Activated naive CD4-positive, alpha-beta T cell treated with anti-CD3 and anti-CD28 coated beads for 36 hours (primary cell): Measurements from ENCODE around the gene NES. TPM values are rescaled to one million over a fixed set of nuclear protein-coding genes. Genes with fewer than 3 reads are reported as not detected.

Source experiments
- CTCF ChIA-PET: fragments of 350-600 bp; sonication (Branson Sonifier 250); formaldehyde crosslinking; loops from one replicate; lab custom pipeline; 2021; ENCODE audit warnings: antibody characterized with exemption; lab: Charles Lee
- DNase-seq: peaks from one replicate; pipeline ENCODE4 v3.0.0-alpha.2; 2020
- H3K27ac Mint-ChIP-seq: one replicate; pipeline ENCODE4 v1.8.0; 2021; ENCODE audit warnings: mild to moderate bottlenecking, mixed read lengths
- H3K27me3 Mint-ChIP-seq: one replicate; pipeline ENCODE4 v1.8.0; 2021; ENCODE audit warnings: low read depth, mixed read lengths
- H3K36me3 Mint-ChIP-seq: one replicate; pipeline ENCODE4 v1.8.0; 2021; ENCODE audit warnings: low read depth, mixed read lengths
- H3K4me1 Mint-ChIP-seq: one replicate; pipeline ENCODE4 v1.8.0; 2021; ENCODE audit warnings: low read depth, mixed read lengths
- H3K4me3 Mint-ChIP-seq: one replicate; pipeline ENCODE4 v1.8.0; 2021; ENCODE audit warnings: mild to moderate bottlenecking, moderate library complexity, mixed read lengths
- H3K9me3 Mint-ChIP-seq: one replicate; pipeline ENCODE4 v1.8.0; 2021; ENCODE audit warnings: mixed read lengths
- intact Hi-C: fragments of 100-400 bp; cut with micrococcal nuclease; formaldehyde crosslinking; loops from one replicate; pipeline ENCODE4 v1.15.1; 2023
- total RNA-seq, 2 experiments: library from RNA; stranded (reverse); gene quantifications; one replicate each; pipeline ENCODE4 v1.2.3, GENCODE V29; 2021

The NES gene
- total RNA-seq, 2 experiments from 2014 or later: not detected

DNA sequence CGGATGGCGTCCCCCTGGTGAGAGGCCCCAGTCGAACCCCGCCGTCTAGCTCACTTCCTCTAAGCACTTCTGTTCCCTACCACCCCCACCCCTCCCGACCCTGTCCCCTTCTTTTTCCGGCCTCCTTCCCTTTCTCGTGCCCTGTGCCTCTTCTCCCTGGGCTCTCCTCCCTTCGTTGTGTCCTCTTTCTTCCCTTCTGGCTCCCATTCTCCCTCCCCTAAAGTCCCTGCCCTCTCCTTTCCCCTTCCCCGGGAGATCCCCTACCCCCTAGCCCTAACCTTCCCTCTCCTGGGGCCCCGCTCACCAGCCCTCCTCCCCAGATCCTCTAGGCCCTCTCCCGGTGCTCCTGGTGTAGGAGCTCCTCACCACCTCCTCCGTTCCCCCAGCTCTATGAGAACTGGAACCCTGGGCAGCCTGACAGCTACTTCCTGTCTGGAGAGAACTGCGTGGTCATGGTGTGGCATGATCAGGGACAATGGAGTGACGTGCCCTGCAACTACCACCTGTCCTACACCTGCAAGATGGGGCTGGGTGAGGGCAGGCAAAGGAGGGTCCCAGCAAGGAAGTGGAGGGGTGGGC lies 19.4 kb downstream of the NES start:
- peaks cover 51% of the 10 kb centered on the region for H3K27me3 Mint-ChIP-seq
- H3K4me1 Mint-ChIP-seq: peaks cover 44% of the 10 kb centered on the region
- CTCF ChIA-PET: interaction anchor here (0.6 to 8.4 kb wide), 17 partner anchors 9 to 223 kb away, joined by 3 to 168 read pairs (median 7); partner anchors contain the start of genes BCAN, CRABP2, HAPLN2 and ISG20L2
- no peaks in the 10 kb centered on the region for H3K36me3 Mint-ChIP-seq
- intact Hi-C loops: loop anchor here (1.0 kb wide), 2 partner anchors 32 to 74 kb away; no protein-coding TSS in a partner anchor
- no peak for DNase-seq
- H3K27ac Mint-ChIP-seq: no peak overlapping the region
- peak overlapping the region; percentile 44 for H3K4me3 Mint-ChIP-seq
- no peaks in the 10 kb centered on the region for H3K9me3 Mint-ChIP-seq

DNA sequence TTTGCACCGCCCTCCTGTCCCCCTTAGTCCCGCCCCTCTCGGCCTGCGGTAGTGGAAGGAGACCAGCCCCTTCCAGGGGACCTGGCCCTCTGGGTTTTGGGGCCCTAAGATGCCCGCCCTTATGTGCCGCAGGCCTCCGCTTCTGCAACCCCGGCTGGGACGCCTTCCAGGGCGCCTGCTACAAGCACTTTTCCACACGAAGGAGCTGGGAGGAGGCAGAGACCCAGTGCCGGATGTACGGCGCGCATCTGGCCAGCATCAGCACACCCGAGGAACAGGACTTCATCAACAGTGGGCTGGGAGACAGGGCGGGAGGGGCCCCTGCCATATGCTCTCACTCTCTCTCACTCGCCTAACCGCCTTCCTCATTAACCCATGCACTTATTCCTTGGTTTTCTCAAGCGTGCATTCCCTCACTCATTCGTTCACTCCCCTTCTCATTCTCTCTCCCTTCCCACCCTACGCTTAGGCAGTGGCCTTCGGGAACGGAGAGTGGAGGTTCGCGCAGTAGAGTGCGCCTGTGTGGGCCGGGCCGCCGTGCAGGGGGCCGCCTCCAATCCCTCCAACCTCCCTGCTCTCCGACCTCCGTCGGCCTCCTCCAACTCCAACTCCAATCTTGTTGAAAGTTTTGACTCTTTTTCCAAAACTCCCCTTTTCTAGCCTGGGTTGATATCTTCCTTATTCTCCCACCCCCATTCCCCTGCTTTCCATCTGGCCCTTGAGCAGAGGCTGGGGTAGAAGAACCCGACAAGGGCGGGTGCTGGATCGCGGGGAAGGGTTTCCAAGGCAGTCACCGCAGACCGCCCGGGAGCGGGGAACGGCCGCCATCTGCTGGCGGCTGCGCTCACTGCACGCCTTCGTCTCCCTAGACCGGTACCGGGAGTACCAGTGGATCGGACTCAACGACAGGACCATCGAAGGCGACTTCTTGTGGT lies 20.1 kb downstream of the NES start:
- intact Hi-C loops: loop anchor here (1.0 kb wide), 2 partner anchors 31 to 73 kb away; no protein-coding TSS in a partner anchor
- DNase-seq: peak; percentile 76
- no peaks in the 10 kb centered on the region for H3K9me3 Mint-ChIP-seq
- no peaks in the 10 kb centered on the region for H3K36me3 Mint-ChIP-seq
- H3K4me1 Mint-ChIP-seq: peaks cover 41% of the 10 kb centered on the region
- H3K4me3 Mint-ChIP-seq: peak overlapping the region; percentile 44
- H3K27ac Mint-ChIP-seq: no peak overlapping the region
- CTCF ChIA-PET: interaction anchor here (0.6 to 8.4 kb wide), 15 partner anchors 8 to 220 kb away, joined by 3 to 168 read pairs (median 7); partner anchors contain the start of genes BCAN, CRABP2, HAPLN2 and ISG20L2
- H3K27me3 Mint-ChIP-seq: peaks cover 54% of the 10 kb centered on the region

DNA sequence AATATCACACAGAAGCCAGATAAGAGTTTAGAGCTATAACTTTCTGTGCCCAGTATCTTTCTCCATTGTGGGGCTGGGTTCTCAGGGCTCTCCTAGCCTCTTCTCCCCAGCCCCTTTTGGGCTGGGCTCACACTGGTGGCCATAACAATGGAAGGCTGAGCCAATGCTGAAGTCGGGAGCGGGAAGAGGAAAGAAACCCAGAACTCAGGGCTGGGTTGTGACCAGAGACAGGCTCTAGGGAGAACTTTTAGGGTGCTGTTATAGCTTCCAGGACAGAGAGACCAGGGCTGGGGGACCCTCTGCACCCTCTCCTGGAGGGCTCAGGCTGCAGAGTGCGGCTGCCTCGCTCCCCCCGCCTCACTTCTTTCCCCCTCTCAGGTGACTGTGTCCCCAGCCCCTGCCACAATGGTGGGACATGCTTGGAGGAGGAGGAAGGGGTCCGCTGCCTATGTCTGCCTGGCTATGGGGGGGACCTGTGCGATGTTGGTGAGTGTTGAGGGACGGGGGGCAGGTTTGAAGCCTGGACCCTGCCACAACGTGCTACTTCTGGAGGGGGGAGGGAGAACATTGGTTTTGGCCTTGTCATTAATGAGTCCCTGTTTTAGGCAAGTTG lies 21.2 kb downstream of the NES start:
- DNase-seq: no peak
- Mint-ChIP-seq H3K4me3 (no peak overlapping the region), H3K9me3 (no peaks in the 10 kb centered on the region), H3K36me3 (no peaks in the 10 kb centered on the region), H3K27ac (no peak overlapping the region), H3K27me3 (peaks cover 60% of the 10 kb centered on the region), H3K4me1 (peaks cover 34% of the 10 kb centered on the region)
- intact Hi-C loops: no loop called here
- CTCF ChIA-PET: interaction anchor here (0.6 to 8.4 kb wide), 9 partner anchors 7 to 210 kb away, joined by 3 to 168 read pairs (median 7); partner anchors contain the start of genes BCAN, ISG20L2, METTL25B and NES

DNA sequence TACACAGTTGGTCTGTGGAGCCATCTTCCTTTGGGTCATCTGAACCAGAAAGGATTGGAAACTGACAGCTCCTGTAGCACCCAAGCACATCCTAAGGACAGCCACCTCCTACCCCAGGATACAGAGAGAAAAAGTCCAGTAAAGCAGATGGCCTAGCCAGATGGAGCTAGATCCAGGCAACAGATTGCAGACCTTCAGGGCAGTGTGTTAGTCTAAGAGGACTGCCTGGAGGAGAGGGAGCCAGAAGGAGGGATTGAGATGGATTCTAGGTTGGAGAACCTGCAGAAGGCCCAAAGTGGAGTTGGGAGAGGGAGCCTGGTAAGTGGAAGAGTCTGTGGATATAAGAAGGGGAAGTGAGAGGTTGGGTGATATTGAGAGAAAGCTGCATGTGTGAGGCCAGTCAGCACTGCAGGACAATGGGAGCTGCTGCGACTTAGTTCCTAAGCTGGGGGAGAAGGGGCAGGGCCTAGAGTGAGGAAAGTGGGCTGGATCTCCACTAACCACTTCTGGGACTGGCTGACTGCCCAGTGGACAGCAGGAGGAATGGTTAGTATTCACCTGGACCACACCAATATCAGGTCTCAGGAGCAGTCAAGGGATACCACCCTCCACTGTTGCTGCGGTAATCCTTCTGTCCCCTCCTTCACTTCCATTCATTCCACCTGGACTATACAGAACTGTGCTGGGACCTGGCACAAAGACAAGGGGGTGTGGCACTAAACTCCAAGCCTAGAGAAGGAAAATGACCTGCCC lies 21.9 kb downstream of the NES start:
- Mint-ChIP-seq H3K9me3 (no peaks in the 10 kb centered on the region), H3K36me3 (no peaks in the 10 kb centered on the region), H3K27ac (no peak overlapping the region), H3K4me3 (no peak overlapping the region), H3K27me3 (peaks cover 65% of the 10 kb centered on the region), H3K4me1 (peaks cover 28% of the 10 kb centered on the region)
- DNase-seq: no peak
- intact Hi-C loops: no loop called here
- CTCF ChIA-PET: interaction anchor here (0.6 to 8.4 kb wide), 7 partner anchors 10 to 209 kb away, joined by 3 to 168 read pairs (median 5); partner anchors contain the start of gene NES

DNA sequence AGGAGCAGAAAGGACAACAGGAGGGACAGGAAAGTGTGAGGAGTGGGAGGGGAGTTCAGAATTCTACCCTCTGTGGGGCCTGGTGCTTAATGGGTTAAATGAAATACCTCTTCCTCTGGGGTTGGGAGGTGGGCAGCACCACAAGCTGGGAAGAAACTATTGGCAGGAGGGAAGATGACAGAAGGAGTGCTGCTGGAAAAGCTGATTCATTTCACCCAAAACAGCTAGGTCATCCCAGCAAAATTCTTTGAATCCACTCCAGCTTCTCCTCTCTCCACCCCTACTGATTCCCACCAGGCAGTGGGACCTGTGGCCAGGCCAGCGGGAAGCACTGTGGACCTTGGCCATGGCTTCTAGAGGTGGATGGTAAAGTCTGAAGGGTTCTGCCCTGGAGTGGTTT lies 22.5 kb downstream of the NES start:
- CTCF ChIA-PET: interaction anchor here (1.1 to 8.4 kb wide), 4 partner anchors 9 to 71 kb away, joined by 3 to 168 read pairs (median 4); no protein-coding TSS in a partner anchor
- DNase-seq: no peak
- H3K27ac Mint-ChIP-seq: no peak overlapping the region
- no peaks in the 10 kb centered on the region for H3K9me3 Mint-ChIP-seq
- no peaks in the 10 kb centered on the region for H3K36me3 Mint-ChIP-seq
- peaks cover 23% of the 10 kb centered on the region for H3K4me1 Mint-ChIP-seq
- H3K27me3 Mint-ChIP-seq: peaks cover 69% of the 10 kb centered on the region
- H3K4me3 Mint-ChIP-seq: no peak overlapping the region
- intact Hi-C loops: no loop called here

DNA sequence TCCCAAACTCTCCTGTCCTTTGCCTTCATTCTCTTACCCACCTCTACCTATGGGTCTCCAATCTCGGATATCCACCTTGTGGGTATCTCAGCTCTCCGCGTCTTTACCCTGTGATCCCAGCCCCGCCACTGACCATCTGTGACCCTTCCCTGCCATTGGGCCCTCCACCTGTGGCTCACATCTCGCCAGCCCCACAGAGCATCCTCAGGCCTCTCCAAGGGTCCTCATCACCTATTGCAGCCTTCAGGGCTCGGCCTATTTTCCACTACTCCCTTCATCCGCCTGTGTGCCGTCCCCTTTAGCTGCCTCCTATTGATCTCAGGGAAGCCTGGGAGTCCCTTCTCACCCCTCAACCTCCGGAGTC lies 24.2 kb downstream of the NES start:
- no peak overlapping the region for H3K27ac Mint-ChIP-seq
- CTCF ChIA-PET: interaction anchor here (0.6 to 1.4 kb wide), 7 partner anchors 9 to 199 kb away, joined by 3 to 5 read pairs (median 4); no protein-coding TSS in a partner anchor
- H3K4me3 Mint-ChIP-seq: no peak overlapping the region
- H3K9me3 Mint-ChIP-seq: no peaks in the 10 kb centered on the region
- H3K4me1 Mint-ChIP-seq: peaks cover 16% of the 10 kb centered on the region
- no peaks in the 10 kb centered on the region for H3K36me3 Mint-ChIP-seq
- intact Hi-C loops: no loop called here
- peaks cover 76% of the 10 kb centered on the region for H3K27me3 Mint-ChIP-seq
- no peak for DNase-seq

DNA sequence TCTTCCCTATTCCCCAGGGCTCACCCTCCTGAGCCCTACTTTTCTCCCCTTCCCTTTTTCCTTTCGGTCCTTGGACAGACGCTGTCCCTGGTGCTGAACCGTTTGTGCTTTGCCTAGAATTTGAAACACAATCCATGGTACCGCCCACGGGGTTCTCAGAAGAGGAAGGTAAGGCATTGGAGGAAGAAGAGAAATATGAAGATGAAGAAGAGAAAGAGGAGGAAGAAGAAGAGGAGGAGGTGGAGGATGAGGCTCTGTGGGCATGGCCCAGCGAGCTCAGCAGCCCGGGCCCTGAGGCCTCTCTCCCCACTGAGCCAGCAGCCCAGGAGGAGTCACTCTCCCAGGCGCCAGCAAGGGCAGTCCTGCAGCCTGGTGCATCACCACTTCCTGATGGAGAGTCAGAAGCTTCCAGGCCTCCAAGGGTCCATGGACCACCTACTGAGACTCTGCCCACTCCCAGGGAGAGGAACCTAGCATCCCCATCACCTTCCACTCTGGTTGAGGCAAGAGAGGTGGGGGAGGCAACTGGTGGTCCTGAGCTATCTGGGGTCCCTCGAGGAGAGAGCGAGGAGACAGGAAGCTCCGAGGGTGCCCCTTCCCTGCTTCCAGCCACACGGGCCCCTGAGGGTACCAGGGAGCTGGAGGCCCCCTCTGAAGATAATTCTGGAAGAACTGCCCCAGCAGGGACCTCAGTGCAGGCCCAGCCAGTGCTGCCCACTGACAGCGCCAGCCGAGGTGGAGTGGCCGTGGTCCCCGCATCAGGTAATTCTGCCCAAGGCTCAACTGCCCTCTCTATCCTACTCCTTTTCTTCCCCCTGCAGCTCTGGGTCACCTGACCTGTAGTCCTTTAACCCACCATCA lies 24.8 kb downstream of the NES start:
- H3K9me3 Mint-ChIP-seq: no peaks in the 10 kb centered on the region
- peaks cover 10% of the 10 kb centered on the region for H3K4me1 Mint-ChIP-seq
- no peaks in the 10 kb centered on the region for H3K36me3 Mint-ChIP-seq
- peaks cover 77% of the 10 kb centered on the region for H3K27me3 Mint-ChIP-seq
- H3K4me3 Mint-ChIP-seq: no peak overlapping the region
- intact Hi-C loops: no loop called here
- CTCF ChIA-PET: interaction anchor here (0.6 to 1.4 kb wide), 7 partner anchors 8 to 75 kb away, joined by 3 to 5 read pairs (median 4); no protein-coding TSS in a partner anchor
- DNase-seq: peak; percentile 57
- H3K27ac Mint-ChIP-seq: no peak overlapping the region

DNA sequence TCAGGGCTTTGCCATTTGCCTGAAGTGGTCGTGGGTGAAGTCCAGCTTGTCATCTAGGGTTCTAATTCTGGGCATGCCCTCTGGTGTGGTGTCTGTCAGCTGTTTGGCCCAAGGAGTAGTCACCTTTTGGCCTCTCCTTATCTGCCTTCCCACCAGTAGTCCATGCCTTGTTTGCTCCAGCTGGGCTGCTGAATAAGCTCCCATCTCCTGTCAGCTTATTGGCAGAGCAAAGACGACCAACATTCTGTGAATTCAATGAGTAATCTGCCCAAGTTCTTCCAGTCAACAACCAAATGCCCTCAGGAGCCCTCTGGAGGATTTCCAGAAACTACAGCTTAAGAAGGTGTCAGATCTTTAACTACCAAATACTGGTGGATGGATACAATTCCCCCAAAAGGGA lies 28.3 kb downstream of the NES start:
- Mint-ChIP-seq H3K36me3 (no peaks in the 10 kb centered on the region), H3K27me3 (peaks cover 69% of the 10 kb centered on the region), H3K27ac (no peak overlapping the region), H3K4me1 (no peaks in the 10 kb centered on the region), H3K4me3 (no peak overlapping the region), H3K9me3 (no peaks in the 10 kb centered on the region)
- DNase-seq: no peak
- CTCF ChIA-PET: interaction anchor here (0.5 to 3.6 kb wide), 6 partner anchors 8 to 77 kb away, joined by 3 to 19 read pairs (median 6); no protein-coding TSS in a partner anchor
- intact Hi-C loops: no loop called here

DNA sequence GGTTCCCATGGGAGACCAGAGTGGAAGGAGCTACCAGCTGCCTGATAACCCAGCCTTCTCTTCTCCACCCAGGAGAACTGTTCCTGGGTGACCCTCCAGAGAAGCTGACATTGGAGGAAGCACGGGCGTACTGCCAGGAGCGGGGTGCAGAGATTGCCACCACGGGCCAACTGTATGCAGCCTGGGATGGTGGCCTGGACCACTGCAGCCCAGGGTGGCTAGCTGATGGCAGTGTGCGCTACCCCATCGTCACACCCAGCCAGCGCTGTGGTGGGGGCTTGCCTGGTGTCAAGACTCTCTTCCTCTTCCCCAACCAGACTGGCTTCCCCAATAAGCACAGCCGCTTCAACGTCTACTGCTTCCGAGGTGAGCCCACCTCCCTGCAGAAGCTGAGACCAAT lies 28.7 kb downstream of the NES start:
- intact Hi-C loops: no loop called here
- Mint-ChIP-seq H3K4me1 (peaks cover 3% of the 10 kb centered on the region), H3K9me3 (no peaks in the 10 kb centered on the region), H3K27ac (no peak overlapping the region), H3K4me3 (no peak overlapping the region), H3K27me3 (peaks cover 69% of the 10 kb centered on the region), H3K36me3 (no peaks in the 10 kb centered on the region)
- CTCF ChIA-PET: interaction anchor here (0.6 to 3.6 kb wide), 7 partner anchors 9 to 78 kb away, joined by 3 to 19 read pairs (median 7); no protein-coding TSS in a partner anchor
- no peak for DNase-seq

DNA sequence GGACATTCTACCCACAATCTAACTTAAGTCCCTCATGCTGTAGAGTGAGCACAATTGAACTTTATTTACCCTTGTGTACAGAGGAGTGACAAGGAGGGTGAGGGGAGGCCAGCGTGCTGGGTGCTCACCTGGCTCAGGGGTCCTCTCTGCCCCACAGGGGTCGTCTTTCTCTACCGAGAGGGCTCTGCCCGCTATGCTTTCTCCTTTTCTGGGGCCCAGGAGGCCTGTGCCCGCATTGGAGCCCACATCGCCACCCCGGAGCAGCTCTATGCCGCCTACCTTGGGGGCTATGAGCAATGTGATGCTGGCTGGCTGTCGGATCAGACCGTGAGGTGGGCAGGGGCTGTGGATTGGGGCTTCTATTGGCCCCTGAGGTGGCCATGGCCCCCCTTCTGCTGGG lies 29.9 kb downstream of the NES start:
- H3K36me3 Mint-ChIP-seq: no peaks in the 10 kb centered on the region
- peaks cover 11% of the 10 kb centered on the region for H3K4me1 Mint-ChIP-seq
- H3K4me3 Mint-ChIP-seq: no peak overlapping the region
- peaks cover 70% of the 10 kb centered on the region for H3K27me3 Mint-ChIP-seq
- CTCF ChIA-PET: interaction anchor here (1.5 kb wide), 1 partner anchor 12 kb away, joined by 7 read pairs; no protein-coding TSS in a partner anchor
- intact Hi-C loops: no loop called here
- no peaks in the 10 kb centered on the region for H3K9me3 Mint-ChIP-seq
- no peak for DNase-seq
- H3K27ac Mint-ChIP-seq: no peak overlapping the region
